HepG2 (cell line): ENCODE results near the gene TOR4A. TPM values are rescaled to one million over a fixed set of nuclear protein-coding genes. Genes with fewer than 3 reads are reported as not detected.

Source experiments
- ATF7 ChIP-seq, 2 experiments: fragments of 450-650 bp in 1 of 2; sonication (generic) in 1 of 2; formaldehyde crosslinking in 1 of 2; IDR thresholded peaks; 2 replicates each; pipeline versions ENCODE4 v1.4.0 to v1.6.1; 2016 to 2020; ENCODE audit warnings: antibody characterized with exemption in 1 of 2, mild to moderate bottlenecking in 1 of 2, missing genetic modification reagents in 1 of 2
- CTCF ChIP-seq: sonication (generic); formaldehyde crosslinking; IDR thresholded peaks from 2 replicates; pipeline ENCODE4 v1.5.0; 2020; ENCODE audit warnings: mild to moderate bottlenecking, missing genetic modification reagents, moderate library complexity
- DNMT1 ChIP-seq: sonication (generic); formaldehyde crosslinking; IDR thresholded peaks from 2 replicates; pipeline ENCODE4 v1.5.1; 2020; ENCODE audit warnings: mild to moderate bottlenecking, missing genetic modification reagents
- HBP1 ChIP-seq: IDR thresholded peaks from 2 replicates; pipeline ENCODE4 v1.6.1; 2016; ENCODE audit warnings: low read depth, control low read depth
- HNRNPLL ChIP-seq: fragments of 200-400 bp; formaldehyde crosslinking; IDR thresholded peaks from 2 replicates; pipeline ENCODE4 v1.6.1; 2017; ENCODE audit warnings: mild to moderate bottlenecking, low read depth, low read length; ENCODE audit not compliant: poor library complexity, severe bottlenecking
- KDM6A ChIP-seq: IDR thresholded peaks from 2 replicates; pipeline ENCODE4 v1.6.1; 2016; ENCODE audit warnings: low read depth
- MED13 ChIP-seq: sonication (generic); formaldehyde crosslinking; IDR thresholded peaks from 2 replicates; pipeline ENCODE4 v1.5.0; 2020; ENCODE audit warnings: missing genetic modification reagents
- PHF21A ChIP-seq: sonication (generic); formaldehyde crosslinking; IDR thresholded peaks from 2 replicates; pipeline ENCODE4 v1.5.0; 2020; ENCODE audit warnings: mild to moderate bottlenecking, missing genetic modification reagents
- POLR2G ChIP-seq: fragments of 200-400 bp; formaldehyde crosslinking; IDR thresholded peaks from 2 replicates; pipeline ENCODE4 v1.6.1; 2018; ENCODE audit warnings: mild to moderate bottlenecking, low read depth, low read length, moderate library complexity
- PRMT3 ChIP-seq: sonication (generic); formaldehyde crosslinking; IDR thresholded peaks from 2 replicates; pipeline ENCODE4 v1.8.1; 2022; ENCODE audit warnings: low read depth, mild to moderate bottlenecking, moderate library complexity, missing genetic modification reagents, borderline replicate concordance
- RNF2 ChIP-seq: fragments of 450-650 bp; conservative IDR thresholded peaks from 2 replicates; pipeline ENCODE4 v1.6.1; 2016; ENCODE audit warnings: low read depth
- RORA ChIP-seq: sonication (generic); formaldehyde crosslinking; IDR thresholded peaks from 2 replicates; pipeline ENCODE4 v1.5.0; 2020; ENCODE audit warnings: mild to moderate bottlenecking, missing genetic modification reagents, moderate library complexity
- SOX6 ChIP-seq, 2 experiments: fragments of 450-650 bp in 1 of 2; sonication (generic) in 1 of 2; formaldehyde crosslinking in 1 of 2; IDR thresholded peaks; 2 replicates each; pipeline versions ENCODE4 v1.4.0 to v1.6.1; 2017 to 2020; ENCODE audit warnings: antibody characterized with exemption in 1 of 2, mild to moderate bottlenecking in 1 of 2, missing genetic modification reagents in 1 of 2
- THAP9 ChIP-seq: sonication (generic); formaldehyde crosslinking; IDR thresholded peaks from 2 replicates; pipeline ENCODE4; 2020; ENCODE audit warnings: missing genetic modification reagents, mild to moderate bottlenecking, borderline replicate concordance
- TP53 ChIP-seq: sonication (generic); formaldehyde crosslinking; conservative IDR thresholded peaks from 2 replicates; pipeline ENCODE4 v1.4.0; 2020; ENCODE audit warnings: missing genetic modification reagents
- ZNF264 ChIP-seq: sonication (generic); formaldehyde crosslinking; IDR thresholded peaks from 2 replicates; pipeline ENCODE4 v1.4.0; 2020; ENCODE audit warnings: missing genetic modification reagents
- polyA plus RNA-seq, 8 experiments: library from polyadenylated mRNA; depleted of rRNA in 3 of 8; stranded (reverse) in 7 of 8; unstranded in 1 of 8; fragments of >200 nt; fragmentation: Illumina TruSeq in 4 of 8; extraction: Trizol in 4 of 8; gene quantifications; 2 replicates each; pipeline versions ENCODE4 v1.2.1 to v1.2.3, GENCODE V29; 2011 to 2016; ENCODE audit warnings: low read depth in 4 of 8, missing spikeins in 1 of 8, mixed read lengths in 1 of 8; ENCODE audit not compliant: insufficient read depth in 1 of 8
- total RNA-seq, 5 experiments: library from RNA; depleted of rRNA; stranded (reverse); fragments of >200 nt; fragmentation: Illumina TruSeq; extraction: Trizol; gene quantifications; 2 replicates each; pipeline ENCODE4 v1.2.3, GENCODE V29; 2016; ENCODE audit warnings: low read depth in 1 of 5
- TF ChIP-seq, protein P1 (sequence below): sonication (generic); formaldehyde crosslinking; IDR thresholded peaks from 2 replicates; pipeline ENCODE4 v1.4.0; 2020; ENCODE audit warnings: missing genetic modification reagents

The TOR4A gene
- total and polyA plus RNA-seq, 2 of the 13 experiments (the other 11 are each of a cell fraction or from before 2014, with no cell fraction given), result 11.1 to 14.2 TPM

DNA sequence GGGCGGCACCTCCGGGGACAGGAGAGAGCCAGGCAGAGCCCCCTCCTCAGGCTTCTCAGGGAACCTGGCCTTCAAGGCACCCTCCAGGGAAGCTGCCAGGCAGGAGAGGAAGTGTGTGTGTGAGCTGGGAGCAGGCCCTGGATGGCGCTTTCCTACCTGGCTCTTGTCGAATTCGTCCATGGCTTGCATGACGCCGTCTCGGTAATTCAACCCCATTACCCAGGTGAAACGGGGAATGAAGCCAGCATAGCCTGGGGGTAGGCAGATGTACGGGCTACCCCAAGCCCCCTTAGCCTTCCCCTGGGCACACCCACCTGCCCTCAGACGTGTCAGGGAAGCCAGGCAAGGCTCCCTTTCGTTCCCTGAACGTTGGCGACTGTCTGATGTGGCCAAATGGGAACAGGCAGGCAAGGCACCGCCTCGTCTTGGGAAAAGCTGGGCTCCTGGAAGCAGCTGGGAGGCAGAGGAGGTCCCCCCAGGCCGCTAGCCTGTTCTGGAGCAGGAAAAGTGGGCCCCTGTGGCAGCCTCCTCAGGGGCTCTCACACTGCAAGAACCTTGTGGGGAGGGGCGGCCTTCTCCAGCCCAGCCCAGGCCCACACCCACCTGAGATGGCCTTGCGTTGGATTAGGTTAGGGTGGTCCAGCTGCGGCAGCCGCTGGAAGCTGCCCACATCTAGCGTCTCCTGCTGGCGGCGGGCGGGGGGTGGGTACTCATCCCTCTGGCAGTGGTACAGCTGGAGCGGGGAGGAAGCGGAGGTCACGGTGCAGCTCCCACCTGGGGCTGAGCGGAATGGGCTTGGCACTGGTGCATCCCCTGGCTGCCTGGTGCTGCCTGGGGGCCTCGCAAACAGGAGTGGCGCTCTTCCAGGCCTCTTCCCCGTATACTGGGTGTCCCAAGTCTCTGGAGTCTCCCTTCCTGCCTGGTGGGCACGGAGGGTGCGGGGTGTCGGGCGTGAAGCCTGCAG lies 32.8 kb upstream of the TOR4A start (continued):
- TF ChIP-seq THAP9 (CRISPR knock-in tag), result no peak
- no peak for TF ChIP-seq MED13 (CRISPR knock-in tag)
- no peak for TF ChIP-seq RNF2
- peak; percentile 29 for TF ChIP-seq POLR2G
- no peak for TF ChIP-seq PRMT3 (CRISPR knock-in tag)
- TF ChIP-seq PHF21A (CRISPR knock-in tag), result no peak
- TF ChIP-seq, protein P1, sequence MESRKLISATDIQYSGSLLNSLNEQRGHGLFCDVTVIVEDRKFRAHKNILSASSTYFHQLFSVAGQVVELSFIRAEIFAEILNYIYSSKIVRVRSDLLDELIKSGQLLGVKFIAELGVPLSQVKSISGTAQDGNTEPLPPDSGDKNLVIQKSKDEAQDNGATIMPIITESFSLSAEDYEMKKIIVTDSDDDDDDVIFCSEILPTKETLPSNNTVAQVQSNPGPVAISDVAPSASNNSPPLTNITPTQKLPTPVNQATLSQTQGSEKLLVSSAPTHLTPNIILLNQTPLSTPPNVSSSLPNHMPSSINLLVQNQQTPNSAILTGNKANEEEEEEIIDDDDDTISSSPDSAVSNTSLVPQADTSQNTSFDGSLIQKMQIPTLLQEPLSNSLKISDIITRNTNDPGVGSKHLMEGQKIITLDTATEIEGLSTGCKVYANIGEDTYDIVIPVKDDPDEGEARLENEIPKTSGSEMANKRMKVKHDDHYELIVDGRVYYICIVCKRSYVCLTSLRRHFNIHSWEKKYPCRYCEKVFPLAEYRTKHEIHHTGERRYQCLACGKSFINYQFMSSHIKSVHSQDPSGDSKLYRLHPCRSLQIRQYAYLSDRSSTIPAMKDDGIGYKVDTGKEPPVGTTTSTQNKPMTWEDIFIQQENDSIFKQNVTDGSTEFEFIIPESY (CRISPR knock-in tag), result peak; percentile 98
- TF ChIP-seq TP53 (CRISPR knock-in tag), result no peak
- no peak for TF ChIP-seq HBP1 (CRISPR knock-in tag)
- no peak for TF ChIP-seq SOX6 (IDR thresholded peaks at IDR 0.05)
- no peak for TF ChIP-seq SOX6 (CRISPR knock-in tag; IDR thresholded peaks at IDR 0.05)
- no peak for TF ChIP-seq DNMT1 (CRISPR knock-in tag)
- no peak for TF ChIP-seq RORA
- peak; percentile 4 for TF ChIP-seq HNRNPLL
- no peak for TF ChIP-seq ZNF264 (CRISPR knock-in tag)
- no peak for TF ChIP-seq ATF7 (IDR thresholded peaks at IDR 0.05)
- no peak for TF ChIP-seq ATF7 (CRISPR knock-in tag; IDR thresholded peaks at IDR 0.05)
- TF ChIP-seq KDM6A (CRISPR knock-in tag), result no peak
- TF ChIP-seq CTCF (CRISPR knock-in tag), result peak; percentile 27; the same call in 1 of the 2 replicates
- TF ChIP-seq, all 625 proteins: peak for 11
